ENCODE measurements around the gene FNIP1.

DNA sequence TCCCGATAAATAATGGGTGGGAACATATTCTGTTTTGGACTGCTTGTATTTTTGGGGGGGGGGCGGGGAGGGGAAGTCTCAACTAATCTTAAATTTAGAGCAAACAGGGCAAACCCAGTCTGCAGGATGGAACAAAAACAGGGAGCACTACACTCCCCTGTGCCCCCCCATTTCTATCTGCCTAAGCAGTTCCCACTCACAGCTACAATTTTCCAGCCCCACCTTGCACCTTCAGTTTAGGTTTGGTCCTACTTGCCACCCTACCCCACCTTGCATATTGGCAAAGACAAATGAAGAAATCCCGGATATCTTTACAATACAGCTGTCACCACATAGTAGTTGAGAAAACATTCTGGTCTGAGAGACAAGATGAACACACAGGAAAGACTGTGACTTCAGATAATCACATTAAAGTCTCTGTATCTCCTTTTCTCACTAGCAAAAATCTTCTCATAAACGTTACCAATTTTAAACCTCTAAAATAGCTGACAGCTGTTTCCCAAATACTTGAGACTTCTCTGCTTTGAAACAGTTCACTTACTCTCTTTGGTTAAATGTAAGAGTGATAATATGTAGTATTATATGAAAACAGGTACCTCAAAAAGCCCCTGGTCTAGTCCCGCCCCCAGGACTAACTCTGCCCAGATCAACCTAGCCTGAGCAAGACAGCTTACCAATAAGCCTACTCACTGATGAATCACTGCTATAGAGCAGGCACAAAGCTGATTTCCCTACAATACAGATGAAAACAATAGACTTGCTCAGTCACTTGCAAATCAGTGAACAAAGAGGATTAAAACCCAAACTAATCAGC is 156.6 kb downstream of the FNIP1 start:
- no peak for TF ChIP-seq POLR2A (IDR thresholded peaks at IDR 0.05; ENCODE audit: low read depth, low read length)
- no peak for TF ChIP-seq POLR2AphosphoS5 (IDR thresholded peaks at IDR 0.05; ENCODE audit: low read depth, low read length)
- no peak for TF ChIP-seq TAF1 (IDR thresholded peaks at IDR 0.05; ENCODE audit: borderline replicate concordance, low read depth, low read length)
